LNCaP clone FGC (cell line): ENCODE data around the gene BMP2K.
"Not testable (repeated sequence)": the region's sequence is repeated elsewhere in the genome, so short reads cannot be mapped to it uniquely, and the experiment has no call there.

Experiments
- DNase-seq: peaks from one replicate; pipeline ENCODE4 v3.0.0-alpha.2; 2011; ENCODE audit warnings: low read depth
- H3K4me3 ChIP-seq: 2 replicates; pipeline ENCODE4 v1.5.1; 2011; ENCODE audit warnings: mild to moderate bottlenecking, low read depth, low read length, control low read depth
- TF ChIP-seq, protein P1 (sequence below): IDR thresholded peaks from 2 replicates; pipeline ENCODE4 v1.5.1; 2012; ENCODE audit warnings: mild to moderate bottlenecking; ENCODE audit not compliant: control insufficient read depth, insufficient read depth; ENCODE audit errors: extremely low read depth

BMP2K gene

DNA sequence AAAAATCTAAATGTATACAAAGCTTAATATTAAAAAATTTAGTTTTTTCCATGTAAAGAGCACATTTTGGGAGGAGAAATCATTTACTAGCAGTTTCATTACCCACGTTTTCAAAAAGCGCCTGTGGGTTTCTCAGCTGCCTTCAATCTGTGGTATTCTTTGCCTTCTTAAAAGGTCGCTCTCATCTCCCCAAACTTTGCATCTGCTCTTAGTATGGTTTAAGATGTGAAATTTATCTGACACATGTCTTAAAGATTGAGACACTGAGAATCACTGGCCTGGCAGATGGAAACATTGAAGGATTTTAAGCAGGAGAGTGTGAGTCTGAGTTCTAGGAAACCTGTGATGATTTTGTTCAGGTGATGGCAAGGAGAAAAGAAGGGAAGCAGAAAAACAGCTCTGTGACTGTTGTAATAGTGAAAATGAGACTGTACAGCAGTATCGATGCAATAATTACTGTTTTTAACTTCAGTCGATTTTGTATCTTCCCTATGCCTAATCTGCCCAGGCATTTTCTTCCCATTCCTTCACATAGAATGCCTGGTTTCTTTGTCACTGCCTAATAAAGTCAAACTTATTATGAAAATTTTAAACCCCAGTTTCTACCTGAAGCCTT is 87.2 kb downstream of the BMP2K start:
- TF ChIP-seq, protein P1, sequence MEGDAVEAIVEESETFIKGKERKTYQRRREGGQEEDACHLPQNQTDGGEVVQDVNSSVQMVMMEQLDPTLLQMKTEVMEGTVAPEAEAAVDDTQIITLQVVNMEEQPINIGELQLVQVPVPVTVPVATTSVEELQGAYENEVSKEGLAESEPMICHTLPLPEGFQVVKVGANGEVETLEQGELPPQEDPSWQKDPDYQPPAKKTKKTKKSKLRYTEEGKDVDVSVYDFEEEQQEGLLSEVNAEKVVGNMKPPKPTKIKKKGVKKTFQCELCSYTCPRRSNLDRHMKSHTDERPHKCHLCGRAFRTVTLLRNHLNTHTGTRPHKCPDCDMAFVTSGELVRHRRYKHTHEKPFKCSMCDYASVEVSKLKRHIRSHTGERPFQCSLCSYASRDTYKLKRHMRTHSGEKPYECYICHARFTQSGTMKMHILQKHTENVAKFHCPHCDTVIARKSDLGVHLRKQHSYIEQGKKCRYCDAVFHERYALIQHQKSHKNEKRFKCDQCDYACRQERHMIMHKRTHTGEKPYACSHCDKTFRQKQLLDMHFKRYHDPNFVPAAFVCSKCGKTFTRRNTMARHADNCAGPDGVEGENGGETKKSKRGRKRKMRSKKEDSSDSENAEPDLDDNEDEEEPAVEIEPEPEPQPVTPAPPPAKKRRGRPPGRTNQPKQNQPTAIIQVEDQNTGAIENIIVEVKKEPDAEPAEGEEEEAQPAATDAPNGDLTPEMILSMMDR: no peak
- DNase-seq: no peak
- H3K4me3 ChIP-seq: no peak overlapping the region

DNA sequence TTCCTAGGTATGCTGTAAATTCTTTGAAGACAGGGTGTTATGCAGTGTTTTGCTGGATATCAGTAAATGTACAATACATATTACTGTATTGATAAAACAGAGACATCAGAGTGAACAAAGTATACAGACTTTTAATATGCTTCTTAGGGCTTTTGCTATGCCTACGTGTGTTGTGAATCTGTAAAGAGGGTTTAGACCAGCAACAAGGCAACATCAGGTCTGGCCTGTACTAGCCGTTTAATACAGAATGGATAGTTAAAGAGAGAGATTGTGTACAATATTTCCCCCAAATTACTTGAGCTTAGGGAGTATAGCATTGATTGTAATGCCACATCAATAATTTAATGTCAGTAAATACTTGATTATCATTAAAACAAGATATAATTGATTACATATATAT is 87.8 kb downstream of the BMP2K start:
- no peak overlapping the region for H3K4me3 ChIP-seq
- TF ChIP-seq, protein P1: no peak
- no peak for DNase-seq

DNA sequence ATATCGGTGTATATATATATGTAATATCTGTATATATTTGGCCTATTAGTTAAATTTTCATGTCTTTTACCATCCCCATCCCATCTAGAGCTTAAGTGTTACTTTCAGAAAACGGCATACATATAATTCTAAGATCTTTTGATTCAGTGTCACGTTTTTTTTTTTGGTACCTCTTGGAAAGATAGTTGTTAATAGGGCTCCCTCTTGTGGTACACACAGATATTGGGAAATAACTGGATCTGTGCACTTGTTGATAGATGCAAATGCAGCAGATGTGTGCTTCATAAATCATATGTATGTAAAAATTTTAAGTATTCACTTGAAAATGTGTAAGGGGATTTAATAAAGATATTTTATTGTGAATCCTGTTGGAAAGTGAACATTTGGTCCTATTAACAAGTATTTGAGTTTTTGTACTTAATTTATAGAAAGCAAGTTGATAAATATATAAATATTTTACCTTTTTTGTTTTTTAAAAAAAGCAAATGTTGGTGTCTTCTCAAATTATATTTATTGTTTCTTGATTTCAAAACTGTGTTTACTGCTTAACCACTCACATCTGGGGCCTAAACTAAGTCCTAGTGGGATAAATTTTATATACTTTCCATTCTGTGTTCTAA is 88.4 kb downstream of the BMP2K start:
- no peak overlapping the region for H3K4me3 ChIP-seq
- DNase-seq: peak; percentile 73
- TF ChIP-seq, protein P1: peak; percentile 74

DNA sequence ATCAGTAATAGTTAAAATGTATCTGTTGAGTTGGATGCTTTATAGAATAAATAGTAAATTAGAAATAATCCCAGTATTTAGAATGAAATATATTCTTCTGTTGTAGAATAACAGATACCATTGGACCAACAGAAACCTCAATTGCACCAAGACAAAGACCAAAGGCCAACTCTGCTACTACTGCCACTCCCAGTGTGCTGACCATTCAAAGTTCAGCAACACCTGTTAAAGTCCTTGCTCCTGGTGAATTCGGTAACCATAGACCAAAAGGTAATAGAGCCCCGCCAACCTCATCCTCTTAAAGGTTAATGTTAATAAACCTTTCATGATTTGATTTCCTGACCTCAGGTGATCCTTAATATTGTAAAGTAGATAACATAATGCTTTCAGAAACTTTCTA is 89.3 kb downstream of the BMP2K start:
- DNase-seq: no peak
- TF ChIP-seq, protein P1: no peak
- H3K4me3 ChIP-seq: no peak overlapping the region

DNA sequence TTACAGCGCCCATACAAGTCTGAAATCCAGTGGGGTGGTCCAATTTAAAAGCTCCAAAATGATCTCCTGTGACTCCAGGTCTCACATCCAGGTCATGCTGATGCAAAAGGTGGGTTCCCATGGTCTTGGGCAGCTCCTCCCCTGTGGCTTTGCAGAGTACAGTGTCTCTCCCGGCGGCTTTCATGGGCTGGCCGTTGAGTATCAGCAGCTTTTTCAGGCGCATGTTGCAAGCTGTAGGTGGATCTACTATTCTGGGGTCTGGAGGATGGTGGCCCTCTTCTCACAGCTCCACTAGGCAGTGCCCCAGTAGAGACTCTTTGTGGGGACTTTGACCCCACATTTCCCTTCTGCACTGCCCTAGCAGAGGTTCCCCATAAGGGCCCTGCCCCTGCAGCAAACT is 92.6 kb downstream of the BMP2K start:
- not testable (repeated sequence) for DNase-seq, H3K4me3 ChIP-seq

DNA sequence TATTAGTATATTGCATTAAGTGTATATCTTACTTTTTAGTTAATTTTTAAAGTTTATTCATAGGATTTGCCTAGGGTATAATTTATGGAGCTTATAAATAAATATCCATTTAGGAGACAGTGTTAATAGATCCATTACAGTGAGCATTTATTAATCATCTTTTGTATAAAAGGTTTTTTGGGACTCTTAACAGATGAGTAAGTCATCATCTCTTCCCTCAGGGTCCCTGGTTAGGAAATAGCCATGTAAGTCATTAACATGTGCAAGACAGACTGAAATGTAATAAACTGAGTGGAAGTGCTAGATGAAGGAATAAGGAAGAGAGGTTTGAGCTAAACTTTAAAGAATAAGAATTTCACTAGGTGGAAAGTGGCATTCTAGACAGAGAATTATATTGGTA is 93.9 kb downstream of the BMP2K start:
- no peak overlapping the region for H3K4me3 ChIP-seq
- no peak for DNase-seq
- TF ChIP-seq, protein P1: no peak

DNA sequence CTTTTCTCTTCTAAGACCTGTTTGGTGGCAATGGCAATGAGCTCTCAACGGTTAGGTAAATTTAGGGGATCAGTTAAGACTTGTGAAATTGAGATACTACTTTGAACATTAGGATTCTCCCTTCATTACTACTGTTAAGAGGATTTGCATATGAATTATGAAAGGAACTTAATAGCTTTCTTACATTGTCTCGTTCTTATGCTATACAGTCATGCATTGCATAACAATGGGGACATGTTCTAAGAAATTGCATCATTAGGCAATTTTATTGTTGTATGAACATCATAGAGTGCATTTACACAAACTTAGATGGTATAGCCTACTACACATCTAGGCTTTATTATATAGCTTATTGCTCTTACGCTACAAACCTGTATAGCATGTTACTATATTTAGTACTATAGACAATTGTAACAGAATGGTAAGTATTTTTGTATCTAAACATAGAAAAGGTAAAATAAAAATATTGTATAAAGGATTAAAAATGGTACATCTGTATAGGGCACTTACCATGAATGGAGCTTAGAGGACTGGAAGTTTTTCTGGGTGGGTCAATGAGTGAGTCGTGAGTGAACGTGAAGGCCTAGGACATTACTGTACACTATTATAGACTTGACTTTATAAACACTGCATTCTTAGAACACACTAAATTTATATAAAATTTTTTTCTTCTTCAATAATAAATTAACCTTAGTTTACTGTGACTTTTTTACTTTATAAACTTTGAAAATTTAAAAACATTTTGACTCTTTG is 100.6 kb downstream of the BMP2K start:
- DNase-seq: no peak
- TF ChIP-seq, protein P1: no peak
- H3K4me3 ChIP-seq: no peak overlapping the region
